Activated CD8-positive, alpha-beta memory T cell treated with anti-CD3 and anti-CD28 coated beads, Interleukin-2, amount 50 U/mL, for 48 hours (primary cell): ENCODE results near the gene BFAR.
"Not testable (repeated sequence)": the region's sequence is repeated elsewhere in the genome, so short reads cannot be mapped to it uniquely, and the experiment has no call there.

Source experiments
- DNase-seq: peaks from one replicate; pipeline ENCODE4 v3.0.0-alpha.2; 2020

Gene BFAR

GRCh38 chr16:14701859-14702258 is 69.1 kb downstream of the BFAR start:
- DNase-seq, result not testable (repeated sequence)

- not testable (repeated sequence) for DNase-seq
Measured at GRCh38 chr16:14702672-14703071, 69.9 kb downstream of the BFAR start.

GRCh38 chr16:14703156-14704011 is 70.6 kb downstream of the BFAR start, which contains the start of gene NPIPA3:
TSS of gene NPIPA3 (plus strand) at chr16:14703411. CDS start at chr16:14708944, 5,533 bp downstream.
- not testable (repeated sequence) for DNase-seq
